Stomach (tissue), 4 donors: ENCODE results near the gene PKD1.

Source experiments
- CTCF ChIP-seq, 7 experiments: fragments of 450-650 bp in 4 of 7; fragments of 200-600 bp in 3 of 7; sonication (generic) in 3 of 7; IDR thresholded peaks; one replicate each; pipeline ENCODE4 v1.5.1; 2016 to 2019; ENCODE audit warnings: antibody characterized with exemption in 7 of 7, control low read depth in 2 of 7, mild to moderate bottlenecking in 1 of 7
- POLR2A ChIP-seq, 4 donors: fragments of 450-650 bp; IDR thresholded peaks; one replicate each; pipeline ENCODE4 v1.6.1; 2016; ENCODE audit warnings: antibody characterized with exemption in 4 of 4, control low read depth in 2 of 4, mild to moderate bottlenecking in 1 of 4, moderate library complexity in 1 of 4
- POLR2AphosphoS5 ChIP-seq, 3 donors: sonication (generic); formaldehyde crosslinking; IDR thresholded peaks; one replicate each; pipeline ENCODE4 v1.6.1; 2016; ENCODE audit warnings: antibody characterized with exemption in 3 of 3

- TF ChIP-seq CTCF (IDR thresholded peaks at IDR 0.05) = no peak
- peak; percentile 25 to 72 (median 55) for TF ChIP-seq POLR2AphosphoS5 (IDR thresholded peaks at IDR 0.05)
- TF ChIP-seq POLR2A (IDR thresholded peaks at IDR 0.05) = no peak
Observed at GRCh38 chr16:2039274-2040031, 96.2 kb downstream of the PKD1 start.
